HG03442 (cell line): ENCODE data around the gene RABAC1.

ENCODE experiments used
- ATAC-seq: cut with Tn5 transposase; IDR thresholded peaks from one replicate; pipeline ENCODE4 v1.9.1; 2021; ENCODE audit warnings: mild to moderate bottlenecking, moderate library complexity; ENCODE audit not compliant: unreplicated experiment

RABAC1 gene

DNA sequence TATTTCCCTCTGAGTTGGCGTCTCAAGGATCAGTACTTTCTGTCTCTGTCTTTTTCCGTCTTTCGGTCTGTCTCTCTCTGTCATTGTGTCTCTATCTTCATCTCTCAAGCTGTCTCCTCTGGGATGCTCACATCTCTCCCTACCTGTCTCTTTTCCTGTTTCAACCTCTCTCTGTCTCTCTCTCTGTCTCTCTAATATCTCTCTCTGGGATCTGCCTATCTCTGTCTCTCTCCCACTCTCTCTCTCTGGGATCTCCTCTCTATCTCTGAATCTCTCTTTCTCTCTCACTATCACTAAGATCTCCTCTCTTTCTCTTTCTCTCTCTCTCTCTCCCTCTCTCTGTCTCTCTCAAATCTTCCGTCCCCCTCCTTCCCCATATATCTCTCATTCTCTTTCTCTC lies 30.9 kb upstream of the RABAC1 start:
- no peak for ATAC-seq

DNA sequence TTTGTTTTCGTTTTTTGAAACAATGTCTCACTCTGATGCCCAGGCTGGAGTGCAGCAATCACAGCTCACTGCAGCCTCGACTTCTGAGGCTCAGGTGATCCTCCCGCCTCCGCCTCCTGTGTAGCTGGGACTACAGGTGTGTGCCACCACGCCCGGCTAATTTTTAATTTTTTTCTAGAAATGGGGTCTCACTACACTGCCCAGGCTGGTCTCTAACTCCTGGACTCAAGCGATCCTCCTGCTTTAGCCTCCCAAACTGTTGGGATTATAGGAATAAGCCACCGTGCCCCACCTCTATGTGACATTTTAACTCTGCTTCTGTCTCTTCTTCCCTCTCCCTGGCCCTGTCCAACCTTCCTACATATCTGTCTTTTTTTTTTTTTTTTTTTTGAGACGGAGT lies 29.8 kb upstream of the RABAC1 start:
- no peak for ATAC-seq

DNA sequence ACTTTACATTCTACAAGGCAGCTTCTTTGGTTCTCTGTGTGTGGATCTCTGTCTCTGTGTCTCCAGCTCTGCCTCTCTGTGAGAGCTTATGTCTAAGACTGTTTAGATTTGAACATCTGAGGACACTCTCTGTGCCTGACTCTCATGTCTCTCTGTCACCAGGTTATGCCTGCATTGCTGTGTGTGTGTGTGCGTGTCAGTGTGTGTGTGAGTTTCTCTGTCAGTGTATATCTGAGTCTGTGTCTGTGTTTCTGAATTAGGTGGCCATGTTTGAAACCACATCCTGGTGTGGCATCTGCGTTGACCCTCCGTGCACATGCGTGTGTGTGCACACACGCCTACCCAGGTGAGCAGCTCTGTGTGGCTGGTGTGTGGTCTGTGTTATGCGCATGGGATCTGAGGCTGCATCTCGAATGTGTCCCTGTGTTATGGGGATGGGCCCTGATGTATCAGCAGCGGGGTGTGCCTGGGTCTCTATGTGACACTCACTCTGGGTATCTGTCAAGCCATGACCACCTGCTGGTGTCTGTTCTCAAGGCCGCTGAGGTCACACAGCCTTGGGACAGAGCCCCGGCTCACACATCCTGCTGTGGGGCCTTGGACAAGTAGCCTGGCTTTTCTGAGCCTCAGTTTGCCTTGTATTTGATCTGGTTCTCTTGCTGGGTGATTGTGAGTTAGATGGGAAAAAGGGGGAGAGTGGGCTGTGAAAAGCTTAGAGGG lies 28.2 kb upstream of the RABAC1 start:
- no peak for ATAC-seq

DNA sequence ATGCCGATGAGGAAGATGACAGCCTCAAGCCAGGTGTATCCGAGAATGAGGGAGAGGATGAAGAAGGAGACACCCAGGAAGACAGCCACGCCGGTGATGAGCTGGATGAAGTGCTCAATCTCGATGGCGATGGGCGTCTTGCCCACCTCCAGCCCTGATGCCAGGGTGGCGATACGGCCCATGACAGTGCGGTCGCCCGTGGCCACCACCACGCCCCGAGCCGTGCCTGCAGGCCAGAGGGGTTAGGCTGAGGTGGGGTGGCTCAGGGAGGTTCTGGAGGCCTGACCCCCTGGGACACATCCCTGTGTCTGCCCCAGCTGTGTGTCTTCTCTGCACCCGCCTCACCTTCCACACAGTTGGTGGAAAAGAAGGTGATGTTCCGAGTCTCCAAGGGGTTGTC lies 25.8 kb upstream of the RABAC1 start:
- ATAC-seq: no peak

DNA sequence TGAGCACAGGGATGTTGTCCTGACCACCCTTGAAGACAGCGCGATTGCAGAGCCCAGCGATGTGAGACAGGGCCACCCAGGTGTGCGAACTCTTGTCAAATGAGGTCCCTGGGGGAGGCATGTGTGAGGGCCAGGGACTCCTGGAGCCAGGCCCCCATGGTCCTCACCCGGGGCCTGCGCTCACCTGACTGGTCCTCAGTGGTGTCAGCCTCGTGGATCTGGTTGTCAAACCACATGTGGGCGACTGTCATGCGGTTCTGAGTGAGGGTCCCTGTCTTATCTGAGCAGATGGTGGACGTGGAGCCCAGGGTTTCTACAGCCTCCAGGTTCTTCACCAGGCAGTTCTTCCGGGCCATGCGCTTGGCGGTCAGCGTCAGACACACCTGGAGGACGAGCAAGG lies 22.6 kb upstream of the RABAC1 start:
- no peak for ATAC-seq

DNA sequence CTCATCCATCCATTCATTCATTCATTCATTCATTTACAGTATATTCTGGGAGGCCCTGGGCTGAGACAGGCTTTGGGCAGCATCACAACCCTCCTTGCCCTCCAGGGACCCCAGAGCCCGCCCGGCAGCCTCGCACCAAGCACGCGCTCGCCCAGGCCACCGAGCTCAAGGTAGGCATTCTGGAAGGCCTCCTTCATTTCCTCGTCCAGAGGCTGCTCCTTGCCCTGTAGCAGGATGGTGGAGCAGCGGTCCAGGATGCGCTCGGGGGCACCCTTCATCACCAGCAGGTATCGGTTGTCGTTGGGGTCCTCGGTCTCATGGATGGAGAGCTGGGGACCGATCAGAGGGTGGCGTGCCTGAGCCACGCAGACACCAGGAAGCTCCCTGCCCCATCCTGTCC lies 19.3 kb upstream of the RABAC1 start:
- no peak for ATAC-seq

DNA sequence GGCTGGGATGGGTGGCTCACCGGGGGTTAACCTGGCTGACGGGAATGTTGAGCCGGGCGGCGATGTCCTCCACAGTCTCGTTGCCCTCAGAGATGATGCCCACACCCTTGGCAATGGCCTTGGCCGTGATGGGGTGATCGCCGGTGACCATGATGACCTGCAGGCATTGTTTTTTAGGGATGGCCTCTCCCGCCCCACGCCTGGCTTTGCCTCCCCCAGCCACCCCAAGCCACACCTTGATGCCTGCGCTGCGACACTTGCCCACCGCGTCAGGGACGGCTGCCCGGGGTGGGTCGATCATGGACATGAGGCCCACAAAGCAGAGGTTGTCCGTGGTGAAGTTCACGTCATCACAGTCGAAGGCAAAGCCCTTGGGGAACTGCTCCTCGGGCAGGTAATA lies 18.8 kb upstream of the RABAC1 start:
- no peak for ATAC-seq

DNA sequence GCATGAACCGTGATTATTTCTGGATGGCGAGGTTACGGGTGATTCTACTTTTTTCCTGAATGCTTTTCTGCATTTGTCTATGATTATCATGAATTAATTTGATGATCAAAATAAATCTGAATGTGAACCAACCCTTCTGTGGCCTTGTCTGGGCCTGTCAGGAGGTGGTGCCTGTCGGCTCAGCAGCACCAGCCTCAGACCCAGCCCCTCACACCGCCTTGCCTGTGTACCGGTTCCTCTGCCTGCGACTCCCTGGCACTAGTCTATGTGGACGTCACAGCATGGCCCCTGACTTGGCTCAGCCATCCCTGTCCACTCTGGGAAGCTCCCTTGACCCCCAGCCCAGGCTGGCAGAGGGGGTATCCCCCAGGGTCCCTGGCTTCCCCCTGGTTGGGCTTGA lies 15.5 kb upstream of the RABAC1 start:
- ATAC-seq: no peak

DNA sequence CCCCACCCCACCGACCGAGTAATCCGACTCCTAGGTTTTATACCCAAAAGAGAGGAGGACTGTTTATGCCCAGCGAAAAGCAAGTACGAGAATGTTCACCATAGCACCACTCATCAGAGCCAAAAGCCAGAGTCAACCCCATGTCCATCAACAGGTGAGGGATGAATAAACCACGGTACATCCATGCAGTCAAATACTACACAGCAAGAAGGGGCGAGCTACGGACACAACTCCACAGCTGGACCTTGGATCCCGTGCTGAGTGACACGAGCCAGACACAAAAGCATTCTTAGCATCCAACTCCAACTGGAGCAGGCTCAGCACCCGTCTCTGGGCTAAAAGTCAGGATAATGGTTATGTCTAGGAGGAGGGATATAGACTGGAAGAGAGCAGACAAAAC lies 12.2 kb upstream of the RABAC1 start:
- ATAC-seq: no peak

DNA sequence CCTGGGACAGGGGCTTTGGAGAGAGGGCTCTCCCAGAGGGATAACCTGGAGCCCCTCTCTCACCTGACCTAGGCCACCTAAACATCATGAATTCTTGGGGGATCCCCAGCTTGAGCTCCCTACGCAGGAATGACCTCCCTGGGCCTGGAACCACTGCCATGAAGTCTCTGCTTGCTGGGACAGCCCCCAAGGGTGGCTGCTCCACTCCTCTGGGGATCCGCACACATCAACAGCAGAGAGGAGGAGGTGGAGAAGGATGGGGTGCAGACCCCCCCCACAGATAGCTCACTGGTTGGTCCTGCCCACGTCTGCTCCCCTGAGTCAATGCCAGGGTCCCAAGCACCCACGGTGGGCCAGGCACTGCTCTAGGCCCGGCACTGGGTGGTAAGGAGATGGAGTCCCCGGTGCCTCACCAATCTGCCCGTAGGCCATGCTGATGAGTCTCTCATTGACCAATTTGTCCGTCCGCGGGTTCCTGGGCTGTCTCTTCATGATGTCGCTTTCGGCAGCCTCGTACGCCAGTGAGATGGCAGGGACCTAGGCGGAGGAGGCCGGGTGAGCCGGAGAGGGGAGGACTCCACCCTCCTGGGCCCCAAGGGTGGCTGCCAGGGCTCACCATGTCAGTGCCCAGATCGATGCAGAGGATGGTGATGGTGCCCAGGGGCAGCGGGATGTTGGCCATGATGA lies 10.8 kb upstream of the RABAC1 start:
- ATAC-seq: no peak

DNA sequence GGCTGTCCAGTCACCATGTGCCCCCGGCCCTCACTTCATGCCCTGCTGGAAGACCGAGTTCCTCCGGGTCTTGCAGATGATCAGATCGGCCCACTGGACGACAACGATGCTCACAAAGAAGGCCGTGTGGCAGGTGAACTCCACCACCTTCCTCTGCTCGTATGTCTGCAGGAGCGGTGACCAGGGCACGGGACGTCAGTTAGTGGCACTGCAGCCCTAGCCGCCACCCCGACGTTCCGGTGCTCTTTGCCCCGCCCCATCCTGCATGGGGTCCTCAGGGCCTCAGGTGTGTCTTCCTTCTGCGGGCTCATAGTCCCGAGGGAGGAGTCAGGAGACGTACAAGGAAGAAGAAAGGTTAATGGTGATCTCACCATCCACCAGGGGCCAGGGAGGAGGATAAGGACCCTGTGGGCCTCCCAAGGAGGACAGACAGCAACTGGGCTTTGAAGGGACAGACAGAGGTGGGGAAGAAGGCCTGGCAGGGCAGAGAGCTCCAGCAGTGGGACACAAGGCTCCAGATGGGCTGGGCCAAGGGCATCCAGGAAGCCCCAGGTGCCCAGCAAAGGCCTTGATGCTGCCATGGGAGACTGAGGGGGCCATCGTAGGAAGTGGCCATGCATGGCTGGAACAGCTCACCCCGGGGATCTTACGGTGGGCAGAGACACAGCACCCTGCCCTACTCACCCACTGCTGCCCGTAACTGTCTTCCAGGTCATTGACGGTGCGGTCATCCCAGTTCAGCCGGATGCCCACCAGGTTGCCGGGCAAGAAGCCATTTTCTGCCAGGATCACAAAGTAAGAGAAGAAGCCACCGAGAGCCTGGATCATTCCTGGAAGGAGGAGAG lies 9.9 kb upstream of the RABAC1 start:
- no peak for ATAC-seq

DNA sequence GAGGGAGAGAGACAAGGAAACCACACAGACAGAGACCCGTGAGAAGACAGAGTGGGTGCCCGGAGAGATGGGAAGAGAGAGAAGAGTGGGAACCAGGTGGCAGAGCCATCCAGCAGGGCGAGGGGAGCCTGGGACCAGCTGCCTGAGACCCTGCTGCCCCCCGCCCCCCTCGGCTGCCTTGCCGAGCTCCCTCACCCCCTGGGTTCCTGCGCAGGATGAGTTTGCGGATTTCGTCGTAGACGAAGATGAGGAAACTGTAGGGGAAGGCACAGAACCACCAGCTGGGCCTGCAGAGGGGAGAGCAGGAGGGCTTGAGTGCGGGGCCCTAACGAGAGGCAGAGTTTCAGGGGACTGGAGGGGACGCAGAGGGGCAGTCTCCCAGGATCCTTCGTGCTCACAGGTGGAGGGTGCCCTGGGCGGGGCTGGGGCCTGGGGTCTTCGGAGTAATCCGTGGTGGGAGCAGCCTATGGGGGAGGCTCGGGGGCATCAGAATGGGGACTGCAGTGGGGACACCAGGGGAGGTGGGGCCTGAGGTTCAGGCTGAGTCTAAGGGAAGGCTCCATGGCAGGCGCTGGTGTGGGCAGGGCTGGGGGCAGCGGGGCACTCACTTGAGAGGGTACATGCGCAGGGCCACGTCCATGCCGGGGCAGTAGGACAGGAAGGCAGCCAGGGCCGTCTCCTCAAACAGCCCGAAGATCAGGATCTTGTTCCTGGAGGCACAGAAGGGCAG lies 8.1 kb upstream of the RABAC1 start:
- ATAC-seq: no peak

DNA sequence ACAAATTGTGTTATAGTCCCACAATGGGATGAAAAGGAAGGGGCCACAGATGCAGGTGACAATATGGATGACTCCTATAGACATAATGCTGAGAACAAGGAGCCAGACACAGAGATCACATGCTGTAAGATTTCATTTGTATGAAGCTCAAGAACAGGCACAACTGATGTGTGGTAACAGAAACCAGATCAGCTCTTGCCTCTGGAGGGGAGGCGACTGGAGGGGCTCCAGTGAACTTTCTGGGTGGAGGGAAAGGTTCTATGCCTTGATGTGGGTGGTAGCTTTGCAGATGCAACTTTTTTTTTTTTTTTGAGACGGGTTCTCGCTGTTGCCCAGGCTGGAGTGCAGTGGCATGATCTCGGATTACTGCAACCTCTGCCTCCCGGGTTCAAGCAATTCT lies 6.0 kb upstream of the RABAC1 start:
- ATAC-seq: no peak

DNA sequence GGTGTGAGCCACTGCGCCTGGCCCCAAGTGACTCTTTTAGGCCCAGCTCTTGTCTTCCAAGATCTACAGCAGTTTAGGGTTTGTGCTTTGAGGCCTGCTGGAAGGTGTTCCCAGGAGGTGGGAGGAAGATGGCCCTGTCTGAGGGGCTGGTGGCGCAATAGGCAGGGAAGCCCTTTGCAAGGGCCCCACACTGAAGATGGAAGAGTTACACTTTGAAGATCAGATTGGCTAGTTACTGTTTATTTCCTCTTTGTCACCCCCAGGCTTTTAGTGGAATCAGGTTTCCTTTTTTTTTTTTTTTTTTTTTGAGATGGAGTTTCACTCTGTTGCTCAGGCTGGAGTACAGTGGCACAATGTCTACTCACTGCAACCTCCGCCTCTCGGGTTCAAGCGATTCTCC lies 1.9 kb upstream of the RABAC1 start:
- ATAC-seq: no peak

DNA sequence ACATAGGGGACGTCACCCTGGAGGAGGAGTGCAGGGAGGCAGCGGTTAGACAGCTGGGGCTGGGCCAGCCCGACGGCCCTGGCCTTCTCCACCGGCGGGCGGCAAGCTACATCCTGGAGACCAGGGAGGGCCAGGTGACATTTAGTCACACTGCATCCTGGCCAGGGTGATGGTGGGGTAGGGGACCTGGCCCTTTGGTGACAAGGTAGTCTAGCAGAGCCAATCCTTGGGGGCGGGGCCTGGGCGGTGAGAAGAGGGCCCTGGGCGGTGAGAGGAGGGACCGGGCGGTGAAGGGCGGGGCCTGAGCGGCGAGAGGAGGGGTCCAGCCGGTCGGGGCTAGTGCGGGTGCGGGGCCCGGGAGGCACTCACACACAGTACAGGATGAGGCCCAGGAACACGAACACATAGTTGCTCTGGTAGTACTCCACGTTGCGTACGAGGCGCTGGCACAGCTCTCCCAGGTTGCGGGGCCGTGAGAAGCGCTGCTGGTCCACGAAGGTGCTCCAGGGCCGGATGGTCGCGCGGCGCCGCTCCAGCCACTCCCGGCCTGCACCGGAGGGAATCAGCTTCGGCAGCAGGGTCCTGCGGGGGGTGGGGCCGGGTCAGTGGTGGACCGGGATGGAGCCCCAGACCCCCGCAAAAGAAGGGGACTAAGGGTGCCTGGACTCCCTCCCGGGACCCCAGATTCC lies 610 bp downstream of the RABAC1 start:
- ATAC-seq: peak; percentile 39

DNA sequence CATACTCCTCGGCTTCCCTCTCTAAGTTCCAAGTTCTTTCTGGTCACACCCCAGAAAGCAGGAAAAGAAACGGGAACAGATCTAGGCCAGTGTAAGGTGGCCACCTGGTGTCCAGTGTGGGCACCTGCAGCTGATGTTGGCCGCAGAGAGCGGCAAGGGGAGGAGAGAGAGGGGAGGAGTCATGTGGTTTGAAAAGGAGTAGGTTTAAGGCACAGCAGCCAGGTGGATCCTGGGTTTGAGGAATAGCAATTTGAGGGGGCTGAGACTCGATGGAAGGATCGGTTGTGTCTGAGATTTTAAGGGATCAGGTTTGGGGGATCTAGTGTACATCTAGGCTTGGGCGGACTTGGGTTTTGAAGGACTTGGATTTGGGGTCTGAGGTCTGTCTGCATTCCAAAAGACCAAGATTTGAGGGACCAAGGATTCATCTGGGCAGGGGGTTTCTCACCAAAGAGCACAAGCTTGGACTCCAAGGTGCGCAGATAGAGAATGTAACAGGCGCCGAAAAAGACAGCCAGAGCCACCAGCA lies 1.2 kb downstream of the RABAC1 start:
- no peak for ATAC-seq

DNA sequence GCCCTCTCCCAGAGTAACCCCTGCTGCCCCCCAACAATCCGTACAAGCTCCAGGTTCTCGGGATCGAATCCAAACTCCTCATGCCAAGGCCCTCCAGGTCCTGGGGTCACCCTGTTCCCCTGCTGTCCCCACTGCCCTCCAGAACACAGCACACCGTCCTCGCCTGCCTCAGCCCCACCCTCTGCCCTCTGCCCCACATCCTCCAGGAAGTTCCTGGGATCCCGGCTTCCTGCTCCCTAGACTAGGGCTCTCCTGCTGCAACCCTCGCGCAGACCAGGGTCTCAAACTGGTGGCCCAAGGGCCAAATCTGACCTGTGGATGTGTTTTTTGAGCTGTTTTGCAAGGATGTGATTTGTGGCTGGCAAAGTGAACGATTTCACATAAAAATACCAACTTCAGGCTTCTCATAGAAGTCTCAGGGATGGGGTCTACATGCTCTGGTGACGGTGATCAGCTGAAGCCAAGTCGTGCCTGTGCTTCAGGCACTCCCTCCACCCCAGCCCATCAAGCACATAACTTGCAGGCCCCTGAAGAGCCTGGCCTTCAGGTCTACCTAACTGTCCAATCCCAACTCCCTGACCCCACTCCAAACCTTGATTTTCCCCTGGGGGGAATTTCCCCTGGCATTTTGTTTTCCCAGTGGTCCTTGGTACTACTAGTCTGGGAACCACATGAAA lies 1.8 kb downstream of the RABAC1 start:
- no peak for ATAC-seq

DNA sequence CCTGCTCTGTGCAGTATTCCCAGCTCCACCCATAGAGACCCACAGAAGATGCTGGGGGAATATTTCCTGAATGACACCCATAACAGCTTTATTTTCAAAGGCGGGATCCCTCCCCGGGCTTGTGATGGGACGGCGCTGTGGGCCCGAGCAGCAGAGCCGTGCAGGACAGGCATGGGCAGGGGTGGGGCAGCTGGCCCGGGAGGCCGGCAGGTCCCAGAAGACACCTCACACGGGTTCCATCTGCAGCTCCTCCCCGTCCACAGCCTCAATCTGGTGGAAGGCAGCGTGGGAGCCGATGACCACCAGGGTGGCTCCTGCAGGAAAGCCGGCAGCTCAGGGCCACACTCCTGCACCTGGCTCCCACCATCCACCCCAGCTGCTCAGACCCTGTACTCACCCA lies 2.5 kb downstream of the RABAC1 start:
- ATAC-seq: no peak

DNA sequence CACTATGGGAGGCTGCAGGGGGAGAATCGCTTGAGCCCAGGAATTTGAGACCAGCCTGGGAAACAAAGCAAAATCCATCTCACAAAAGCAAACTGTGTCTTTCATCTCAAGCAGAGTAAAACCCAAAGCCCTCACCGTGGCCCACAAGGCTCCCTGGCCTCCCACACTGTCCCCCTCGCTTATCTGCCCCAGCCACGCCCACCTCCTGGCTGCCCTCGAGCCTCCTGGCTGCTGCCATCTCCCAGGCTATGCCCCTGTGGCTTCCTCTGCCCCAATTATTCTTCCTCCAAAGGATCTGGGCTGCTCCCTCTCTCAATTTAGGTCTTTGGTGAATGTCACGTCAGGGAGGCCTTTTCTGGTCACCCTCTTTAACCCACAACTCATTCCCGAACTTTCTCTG lies 3.6 kb downstream of the RABAC1 start:
- no peak for ATAC-seq

DNA sequence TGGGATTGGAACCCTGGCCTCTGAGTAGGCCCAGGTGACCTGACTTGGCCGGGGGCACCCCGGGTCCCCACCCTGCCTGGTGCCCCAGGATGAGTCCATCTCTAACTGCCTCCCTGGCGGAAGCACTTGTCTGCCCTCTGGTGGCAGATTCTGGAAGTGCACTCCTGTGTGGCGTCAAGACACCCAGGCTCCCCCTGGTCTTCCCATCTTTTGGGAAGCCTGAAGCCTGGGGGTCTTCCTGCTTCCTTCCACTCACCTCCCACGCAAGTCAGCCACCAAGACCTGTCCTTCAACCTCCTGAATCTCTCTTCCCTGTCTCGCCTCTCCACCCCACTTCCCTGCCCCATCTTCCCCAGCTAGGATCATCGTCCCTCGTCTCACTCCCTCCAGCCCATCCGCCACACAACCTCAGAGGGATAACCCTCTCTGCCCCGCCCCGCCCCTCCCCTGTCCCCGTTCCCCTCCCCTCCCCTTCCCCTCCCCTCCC lies 7.4 kb downstream of the RABAC1 start:
- no peak for ATAC-seq
